ENCODE results near the gene ZNF718.
A peak's percentile ranks its signal among the peaks of the same experiment; 100 is the strongest.

Gene ZNF718

DNA sequence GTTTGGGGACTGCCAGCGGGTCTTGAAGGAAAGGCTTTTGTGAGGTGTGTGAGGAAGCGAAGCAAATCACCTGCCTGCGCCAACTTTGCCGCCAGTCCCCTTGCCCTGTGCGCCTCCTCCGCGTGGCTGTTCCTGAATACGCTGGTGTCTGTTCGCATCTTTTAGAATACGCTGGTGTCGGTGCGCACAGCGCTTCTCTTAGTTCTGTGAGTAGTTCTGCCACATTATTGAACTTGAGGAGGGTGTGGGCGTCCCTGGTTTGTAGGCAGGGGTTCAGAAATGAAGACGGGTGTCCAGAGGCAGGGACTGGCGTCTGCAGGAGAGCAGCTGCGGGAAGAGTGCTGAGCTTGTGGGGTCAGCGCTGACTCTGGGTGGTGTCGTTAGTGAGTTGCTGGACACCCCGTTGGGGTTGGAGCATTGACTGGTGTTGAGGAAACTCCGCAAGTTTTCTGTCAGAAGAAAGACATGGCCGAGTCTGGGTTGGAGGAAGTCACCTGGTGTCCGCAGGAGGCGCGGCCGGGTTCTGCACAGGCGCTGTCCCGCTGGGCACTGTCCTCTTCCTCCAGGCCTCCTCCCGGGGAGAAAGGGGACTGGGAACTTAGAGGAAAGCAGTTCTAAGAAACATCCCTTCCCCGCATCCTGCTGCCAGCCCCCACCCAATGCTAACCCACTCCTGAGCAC lies 930 bp downstream of the ZNF718 start:
- TF ChIP-seq, protein P1, sequence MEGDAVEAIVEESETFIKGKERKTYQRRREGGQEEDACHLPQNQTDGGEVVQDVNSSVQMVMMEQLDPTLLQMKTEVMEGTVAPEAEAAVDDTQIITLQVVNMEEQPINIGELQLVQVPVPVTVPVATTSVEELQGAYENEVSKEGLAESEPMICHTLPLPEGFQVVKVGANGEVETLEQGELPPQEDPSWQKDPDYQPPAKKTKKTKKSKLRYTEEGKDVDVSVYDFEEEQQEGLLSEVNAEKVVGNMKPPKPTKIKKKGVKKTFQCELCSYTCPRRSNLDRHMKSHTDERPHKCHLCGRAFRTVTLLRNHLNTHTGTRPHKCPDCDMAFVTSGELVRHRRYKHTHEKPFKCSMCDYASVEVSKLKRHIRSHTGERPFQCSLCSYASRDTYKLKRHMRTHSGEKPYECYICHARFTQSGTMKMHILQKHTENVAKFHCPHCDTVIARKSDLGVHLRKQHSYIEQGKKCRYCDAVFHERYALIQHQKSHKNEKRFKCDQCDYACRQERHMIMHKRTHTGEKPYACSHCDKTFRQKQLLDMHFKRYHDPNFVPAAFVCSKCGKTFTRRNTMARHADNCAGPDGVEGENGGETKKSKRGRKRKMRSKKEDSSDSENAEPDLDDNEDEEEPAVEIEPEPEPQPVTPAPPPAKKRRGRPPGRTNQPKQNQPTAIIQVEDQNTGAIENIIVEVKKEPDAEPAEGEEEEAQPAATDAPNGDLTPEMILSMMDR (IDR thresholded peaks at IDR 0.05; ENCODE audit: borderline replicate concordance, insufficient read depth, low read depth, low read length), result no peak
- peak overlapping the region; percentile 97 for H3K4me3 ChIP-seq (ENCODE audit: low read depth, low read length)

DNA sequence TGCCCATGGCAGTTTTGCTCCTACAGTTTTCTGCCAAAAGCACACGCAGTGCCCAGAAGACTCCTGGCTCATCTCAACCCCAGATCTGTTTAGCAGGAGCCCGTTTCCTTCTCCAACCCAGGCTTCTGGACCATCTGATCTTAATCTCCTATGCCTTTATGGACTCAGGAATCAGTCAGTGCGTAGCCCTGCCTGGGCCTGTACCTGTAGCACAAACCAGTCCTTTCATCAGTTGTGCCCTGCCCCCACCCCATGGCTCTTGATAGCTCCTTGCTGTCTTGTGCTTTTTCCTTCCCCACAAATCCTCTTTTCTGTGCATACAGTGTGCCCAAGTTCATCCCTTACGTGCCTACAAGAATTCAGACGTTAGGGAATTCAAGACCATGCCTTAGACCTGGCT lies 1.5 kb downstream of the ZNF718 start:
- TF ChIP-seq, protein P1 (IDR thresholded peaks at IDR 0.05; ENCODE audit: borderline replicate concordance, insufficient read depth, low read depth, low read length), result no peak
- H3K4me3 ChIP-seq (ENCODE audit: low read depth, low read length), result peak overlapping the region; percentile 97

DNA sequence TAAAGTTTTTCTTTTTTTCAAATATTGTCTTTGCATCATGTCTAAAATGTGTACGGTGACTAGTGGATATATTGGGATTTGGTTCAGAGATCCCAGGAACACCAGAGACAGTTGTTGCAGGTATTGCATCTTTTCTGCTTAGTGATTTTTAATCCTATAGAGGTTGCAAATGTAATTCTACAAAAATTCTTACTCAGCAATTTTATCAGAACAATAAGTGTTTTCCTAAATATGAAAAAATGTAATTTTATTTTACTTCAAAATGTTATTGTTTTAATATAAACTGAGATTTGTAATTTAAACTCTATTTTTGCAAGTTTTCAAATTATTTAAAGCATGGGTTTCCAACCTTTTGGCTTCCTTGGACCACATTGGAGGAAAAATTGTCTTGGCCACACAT lies 8.2 kb downstream of the ZNF718 start:
- TF ChIP-seq, protein P1 (IDR thresholded peaks at IDR 0.05; ENCODE audit: borderline replicate concordance, insufficient read depth, low read depth, low read length), result no peak

DNA sequence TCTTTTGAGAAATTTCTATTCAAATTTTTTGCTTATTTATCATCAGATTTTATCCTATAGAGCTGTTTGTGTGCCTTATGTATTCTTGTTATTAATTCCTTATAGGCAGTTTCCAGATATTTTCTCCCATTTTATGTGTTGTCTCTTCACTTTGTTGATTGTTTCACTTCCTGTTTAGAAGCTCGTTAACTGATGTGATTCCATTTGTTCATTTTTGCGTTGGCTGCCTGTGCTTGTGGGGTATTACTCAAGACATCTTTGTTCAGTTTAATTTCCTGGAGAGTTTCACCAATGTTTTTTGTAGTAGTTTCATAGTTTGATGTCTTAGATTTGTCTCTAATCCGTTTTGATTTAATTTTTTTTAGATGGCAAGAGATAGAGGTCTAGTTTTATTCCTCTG lies 14.6 kb downstream of the ZNF718 start:
- H3K4me3 ChIP-seq (ENCODE audit: low read depth, low read length), result no peak overlapping the region
- TF ChIP-seq, protein P1 (IDR thresholded peaks at IDR 0.05; ENCODE audit: borderline replicate concordance, insufficient read depth, low read depth, low read length), result no peak

More for the DNA sequence above, 8.2 kb downstream of the ZNF718 start:
- no peak overlapping the region for H3K4me3 ChIP-seq (ENCODE audit: low read depth, low read length)

DNA sequence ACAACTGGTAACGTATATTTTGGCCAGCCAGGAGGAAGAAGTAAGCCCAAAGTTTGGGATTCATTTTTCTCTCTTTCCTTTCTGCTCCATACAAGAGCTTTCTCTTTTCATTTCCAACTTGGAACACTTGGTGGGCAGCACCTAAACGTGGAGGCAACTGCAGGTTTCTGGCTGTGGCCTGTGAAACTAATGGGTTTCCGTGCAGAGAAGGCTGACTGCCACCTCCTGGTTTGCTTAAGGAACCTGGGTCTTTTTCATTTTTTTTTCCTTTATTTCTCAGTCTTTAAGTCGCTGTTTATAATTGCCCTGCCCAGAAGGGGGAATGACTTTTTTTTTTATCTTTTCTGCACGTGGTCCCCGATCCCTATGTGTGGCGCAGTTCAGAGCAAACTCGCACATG lies 15.4 kb downstream of the ZNF718 start:
- TF ChIP-seq, protein P1 (IDR thresholded peaks at IDR 0.05; ENCODE audit: borderline replicate concordance, insufficient read depth, low read depth, low read length), result no peak
- H3K4me3 ChIP-seq (ENCODE audit: low read depth, low read length), result no peak overlapping the region

DNA sequence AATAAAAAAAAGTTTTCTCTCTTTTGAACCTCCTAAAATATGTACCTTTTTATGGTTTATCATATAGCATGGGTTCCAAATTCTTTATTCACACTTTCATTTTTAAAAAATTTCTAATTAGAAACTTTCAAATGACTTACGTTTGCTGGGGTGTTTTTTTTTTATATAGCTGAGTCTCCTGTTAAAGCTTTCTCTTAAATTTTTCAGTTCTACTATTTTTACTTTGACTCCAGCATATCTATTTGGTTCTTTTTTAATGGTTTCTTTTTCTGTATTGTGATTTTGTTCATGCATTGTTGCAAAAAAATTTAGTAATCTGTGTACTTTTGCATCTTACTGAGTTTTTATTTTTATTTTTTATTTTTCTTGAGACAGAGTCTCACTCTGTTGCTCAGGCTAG lies 22.3 kb downstream of the ZNF718 start:
- H3K4me3 ChIP-seq (ENCODE audit: low read depth, low read length), result no peak overlapping the region
- TF ChIP-seq, protein P1 (IDR thresholded peaks at IDR 0.05; ENCODE audit: borderline replicate concordance, insufficient read depth, low read depth, low read length), result no peak

DNA sequence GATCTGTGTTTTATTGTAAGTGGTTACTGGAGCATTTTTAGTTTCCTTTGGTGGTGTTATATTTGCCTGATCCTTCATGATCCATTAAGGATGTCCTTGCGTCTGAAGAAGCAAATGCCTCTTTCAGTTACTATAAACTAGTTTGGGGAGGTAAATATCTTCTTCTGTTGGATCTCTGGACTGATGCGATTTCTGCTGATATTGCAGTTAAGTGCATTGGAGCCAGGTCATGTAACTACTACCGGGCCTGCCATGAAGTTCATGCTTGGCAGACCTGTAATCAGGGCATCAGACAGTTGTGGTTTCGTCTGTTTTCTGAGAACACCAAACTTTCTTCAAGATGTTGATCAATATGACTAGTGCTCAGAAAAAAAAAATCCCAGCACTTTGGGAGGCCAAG lies 22.9 kb downstream of the ZNF718 start:
- TF ChIP-seq, protein P1 (IDR thresholded peaks at IDR 0.05; ENCODE audit: borderline replicate concordance, insufficient read depth, low read depth, low read length), result no peak
- H3K4me3 ChIP-seq (ENCODE audit: low read depth, low read length), result no peak overlapping the region

All from GM12875 (cell line).